DMS53 (cell line): ENCODE data around the gene CNTN5.

Experiments used
- DNase-seq: peaks from one replicate; lab custom pipeline; 2025; lab: John Stamatoyannopoulos, UW

CNTN5 gene

DNA sequence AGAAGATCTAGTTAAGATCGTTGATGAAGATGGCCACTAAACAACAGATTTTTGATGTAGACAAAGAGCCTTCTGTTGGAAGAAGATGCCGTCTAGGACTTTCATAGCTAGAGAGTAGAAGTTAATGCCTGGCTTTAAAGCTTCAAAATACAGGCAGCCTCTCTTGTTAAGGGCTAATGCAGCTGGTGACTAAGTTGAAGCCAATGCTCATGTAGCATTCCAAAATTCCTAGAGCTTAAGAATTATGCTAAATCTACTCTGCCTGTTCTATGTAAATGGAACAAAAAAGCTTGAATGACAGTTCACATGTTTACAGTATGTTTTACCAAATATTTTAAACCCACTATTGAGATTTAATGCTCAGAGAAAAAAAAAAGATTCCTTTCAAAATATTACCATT lies 492.6 kb downstream of the CNTN5 start:
- no peak for DNase-seq

DNA sequence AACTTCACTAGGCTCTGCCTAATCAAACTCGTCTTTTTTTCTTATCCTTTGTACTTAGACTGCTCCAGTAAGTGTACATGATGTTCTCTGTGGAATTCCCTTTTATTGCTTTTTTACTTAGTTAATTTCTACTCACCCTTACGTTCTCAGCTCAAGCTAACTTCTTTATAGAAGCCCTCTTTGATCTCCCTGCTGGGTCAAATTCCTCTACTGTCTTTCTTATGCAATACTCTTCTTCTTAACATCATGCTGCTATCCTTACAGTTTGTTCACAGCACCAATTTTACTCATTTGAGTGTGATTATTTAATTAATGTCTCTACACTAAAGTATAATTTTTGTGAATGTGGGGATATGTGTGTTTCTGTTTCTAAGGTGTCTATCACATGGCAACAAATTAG lies 498.3 kb downstream of the CNTN5 start:
- no peak for DNase-seq

DNA sequence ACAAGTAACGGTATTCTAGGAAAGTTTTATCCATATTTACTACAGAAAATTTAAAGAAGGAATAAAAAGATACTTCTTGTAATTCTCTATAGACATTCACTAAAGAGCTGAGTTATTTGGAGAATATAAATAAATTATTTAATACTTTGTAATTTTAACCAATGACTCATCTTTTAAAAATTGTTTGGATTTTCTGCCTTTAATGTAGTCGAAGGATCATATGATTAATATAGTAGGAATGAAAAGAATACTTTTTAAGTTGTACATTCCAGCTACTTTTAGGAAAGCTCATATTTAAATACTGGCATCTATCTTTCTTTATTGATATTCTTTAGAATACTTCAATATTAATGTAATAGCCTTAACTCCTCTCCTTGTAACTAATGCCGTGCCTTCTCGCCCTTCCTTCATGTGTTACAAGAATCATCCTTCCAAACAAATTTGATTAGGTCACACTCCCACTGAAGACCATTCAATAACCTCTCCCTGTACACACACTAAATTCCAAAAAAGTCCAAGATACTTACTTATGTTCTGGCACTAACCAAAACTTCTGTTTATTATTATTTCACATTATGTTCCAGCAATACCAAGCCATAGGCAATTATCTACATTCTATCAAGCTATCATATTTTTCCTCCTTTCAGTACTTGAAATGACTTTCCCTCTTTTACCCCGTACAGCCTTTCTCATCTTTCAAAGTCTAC lies 501.9 kb downstream of the CNTN5 start:
- DNase-seq = no peak

- DNase-seq = no peak
These were observed 510.7 kb downstream of the CNTN5 start for GRCh38 chr11:99531468-99531867.

DNA sequence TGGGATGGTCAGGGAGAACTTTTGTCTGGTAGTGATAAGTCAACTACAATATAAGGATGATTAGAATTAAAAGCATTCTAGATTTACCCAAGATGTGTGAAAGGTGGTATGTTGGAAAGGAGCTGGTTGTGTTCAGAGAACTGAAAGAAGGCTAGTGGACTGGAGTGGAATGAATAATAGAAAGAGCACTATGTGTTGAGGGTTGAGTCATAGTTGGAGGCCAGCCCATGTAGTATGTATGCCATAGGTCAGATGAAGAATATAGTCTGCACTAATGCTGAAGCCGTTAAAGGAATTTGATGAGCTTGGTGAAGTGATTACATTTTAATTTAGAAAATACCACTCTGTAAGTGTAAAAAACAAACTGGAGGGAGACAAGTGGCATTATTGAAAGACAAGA lies 514.1 kb downstream of the CNTN5 start:
- DNase-seq = peak; percentile 11

DNA sequence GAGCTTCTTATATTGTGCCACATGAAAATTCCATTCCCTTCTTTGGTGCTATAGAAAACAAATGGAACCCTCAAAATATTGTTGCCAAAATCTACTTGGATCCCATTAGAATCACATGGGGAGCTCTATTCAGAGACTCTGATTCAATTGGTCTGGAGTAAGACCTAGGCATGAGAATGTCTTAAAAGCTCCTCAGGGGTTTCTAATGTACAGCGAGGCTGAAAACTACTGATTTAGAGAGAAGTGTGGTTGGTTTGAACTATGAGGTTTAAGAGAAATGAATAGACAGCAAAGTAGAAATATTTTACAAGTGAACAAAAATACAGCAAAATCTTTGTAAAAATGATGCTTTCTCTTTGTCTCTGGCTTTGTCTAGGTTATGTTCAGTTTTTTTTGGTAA lies 514.7 kb downstream of the CNTN5 start:
- no peak for DNase-seq

- DNase-seq = no peak
These were observed 515.1 kb downstream of the CNTN5 start for GRCh38 chr11:99535819-99536218.

- no peak for DNase-seq
These were observed 516.9 kb downstream of the CNTN5 start for GRCh38 chr11:99537681-99538080.

- no peak for DNase-seq
These were observed 524.9 kb downstream of the CNTN5 start for GRCh38 chr11:99545616-99546015.

GRCh38 chr11:99548264-99548663 lies 527.5 kb downstream of the CNTN5 start:
- DNase-seq = no peak

- no peak for DNase-seq
These were observed 533.6 kb downstream of the CNTN5 start for GRCh38 chr11:99554232-99554903.

- no peak for DNase-seq
These were observed 534.7 kb downstream of the CNTN5 start for GRCh38 chr11:99555486-99555885.

DNA sequence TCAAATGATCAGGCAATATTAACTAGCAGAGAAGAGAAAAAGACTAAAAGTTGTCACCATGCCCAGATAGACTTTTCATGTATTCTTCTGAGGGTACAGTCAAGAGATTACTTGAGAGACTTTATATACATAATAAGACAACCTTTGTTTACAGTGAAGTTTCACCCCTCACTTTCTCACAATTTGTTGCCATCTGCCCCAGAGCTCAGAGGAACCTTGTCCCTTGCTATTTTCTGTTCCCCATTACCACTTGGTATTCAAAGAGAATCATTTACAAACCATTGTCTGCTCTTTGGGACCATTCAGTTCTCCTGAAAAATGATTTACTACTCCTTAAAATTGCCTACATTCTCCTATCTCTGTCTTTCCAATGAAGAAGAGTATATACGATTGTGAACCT lies 544.6 kb downstream of the CNTN5 start:
- DNase-seq = no peak

DNA sequence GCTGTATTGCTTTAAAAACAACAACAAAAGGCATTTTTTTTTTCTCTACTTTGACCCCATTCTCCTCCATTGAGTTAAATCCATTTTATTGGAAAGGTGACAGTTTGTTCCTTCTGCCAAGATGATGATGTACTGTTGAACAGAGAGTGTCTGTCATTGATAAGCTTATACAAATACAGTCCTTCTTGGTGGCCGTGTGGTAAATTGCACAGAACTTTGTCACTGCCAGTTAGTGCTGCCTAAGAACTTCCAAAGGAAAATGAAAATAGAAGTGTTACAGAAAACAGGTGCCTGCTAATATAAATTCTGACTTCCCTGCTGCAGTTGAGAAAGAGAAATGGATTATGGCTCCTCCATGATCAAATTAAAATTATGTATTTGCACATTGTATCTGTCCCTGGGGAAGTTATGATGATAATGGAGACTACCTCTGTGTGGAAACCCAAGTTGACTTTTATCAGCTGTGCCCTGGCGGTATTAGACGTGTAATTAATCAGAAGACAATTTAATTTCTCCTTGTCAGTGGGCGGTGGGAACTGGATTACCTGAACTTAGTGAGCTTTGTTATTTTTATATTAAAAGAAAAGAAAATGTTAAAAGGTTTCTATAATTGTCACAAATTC lies 546.7 kb downstream of the CNTN5 start:
- DNase-seq = no peak

- DNase-seq = no peak
These were observed 548.1 kb downstream of the CNTN5 start for GRCh38 chr11:99568808-99569207.

GRCh38 chr11:99571094-99571493 lies 550.3 kb downstream of the CNTN5 start:
- DNase-seq = no peak

GRCh38 chr11:99584830-99585229 lies 564.1 kb downstream of the CNTN5 start:
- no peak for DNase-seq

GRCh38 chr11:99585606-99586005 lies 564.9 kb downstream of the CNTN5 start:
- no peak for DNase-seq

GRCh38 chr11:99589771-99590170 lies 569.0 kb downstream of the CNTN5 start:
- no peak for DNase-seq

- DNase-seq = no peak
These were observed 571.5 kb downstream of the CNTN5 start for GRCh38 chr11:99592266-99592665.

DNA sequence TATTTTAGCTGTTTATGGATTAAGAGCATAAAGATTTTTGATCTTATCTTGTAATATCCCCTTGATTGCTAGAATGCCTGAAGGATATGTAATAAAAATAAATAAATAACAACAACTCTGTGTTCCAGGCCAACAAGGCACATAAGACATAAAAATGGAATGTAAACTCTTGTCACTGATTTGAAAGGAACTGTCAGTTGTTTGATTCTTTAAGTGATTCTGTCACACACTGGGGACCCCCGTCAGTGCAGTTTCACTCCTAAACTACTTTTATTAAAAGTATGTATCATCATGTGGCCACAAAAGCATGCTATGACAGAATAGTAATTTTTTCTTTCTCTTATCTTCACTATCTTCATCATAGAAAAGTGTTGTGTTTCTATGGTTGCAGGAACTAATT lies 572.4 kb downstream of the CNTN5 start:
- DNase-seq = no peak

DNA sequence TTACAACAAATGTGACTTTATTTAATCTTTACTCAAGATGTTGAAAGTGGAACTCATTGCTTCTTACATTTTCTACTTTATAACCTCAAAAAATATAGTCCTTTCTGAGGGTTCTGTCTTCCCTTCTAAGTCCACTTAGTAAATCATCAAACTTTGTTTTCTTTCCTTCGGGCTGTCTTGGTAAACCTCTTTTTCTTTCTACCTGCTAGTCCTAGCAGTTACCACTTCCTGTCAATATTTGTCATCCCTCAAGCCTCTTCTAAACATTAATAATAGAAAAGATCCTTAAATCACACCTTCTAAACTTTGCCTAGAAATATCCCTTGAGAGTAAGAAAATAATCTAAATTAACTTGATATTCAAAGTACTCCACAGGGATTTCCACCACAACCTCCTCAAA lies 580.4 kb downstream of the CNTN5 start:
- DNase-seq = no peak

DNA sequence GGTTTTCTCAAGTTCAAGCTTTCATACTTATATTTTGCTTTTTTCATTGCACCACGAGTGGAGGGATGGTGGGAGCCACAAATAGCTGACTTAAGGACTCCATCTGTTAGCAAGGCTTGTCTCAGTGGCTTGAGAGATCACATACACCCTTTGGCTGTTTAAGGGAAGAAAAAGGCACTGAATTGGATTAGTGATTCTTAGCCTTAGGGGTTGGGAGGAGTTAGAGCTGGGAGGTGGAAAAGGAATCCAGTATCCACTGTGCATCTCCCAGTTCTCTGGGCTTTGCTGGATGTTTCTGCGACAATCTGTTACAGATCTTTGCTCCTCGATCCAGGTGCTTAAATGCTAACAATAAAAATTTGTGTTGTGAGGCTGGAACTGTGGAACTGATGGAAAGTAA lies 593.6 kb downstream of the CNTN5 start:
- DNase-seq = no peak

DNA sequence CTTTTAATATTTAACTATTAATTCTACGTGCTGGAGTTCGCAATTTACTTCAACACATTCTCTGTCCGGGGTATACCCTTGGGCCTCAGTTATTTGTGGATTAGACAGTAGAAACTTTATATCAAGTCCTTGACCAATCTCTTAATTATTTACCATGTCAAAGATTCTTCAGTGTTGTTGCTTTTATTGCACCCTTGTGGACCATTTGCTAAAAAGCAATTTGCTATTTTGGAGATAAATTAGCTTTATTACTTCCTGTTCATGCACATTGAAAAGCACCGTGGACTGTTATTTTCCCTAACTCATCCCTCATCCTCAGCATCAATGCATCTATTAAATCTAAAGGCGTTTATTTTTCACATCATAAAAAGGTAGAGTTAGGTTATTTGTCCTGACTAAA lies 609.9 kb downstream of the CNTN5 start:
- DNase-seq = no peak
